CD4-positive, alpha-beta T cell (primary cell): ENCODE results near the gene NTRK1. TPM values are rescaled to one million over a fixed set of nuclear protein-coding genes. Genes with fewer than 3 reads are reported as not detected.

Experiments used
- ATAC-seq: fragments of 200-7000 bp; cut with Tn5 transposase; one replicate; pipeline ENCODE4 v1.10.0; 2022; ENCODE audit warnings: mild to moderate bottlenecking; ENCODE audit not compliant: poor library complexity
- CTCF ChIA-PET: fragments of 350-600 bp; sonication (Branson Sonifier 250); formaldehyde crosslinking; loops from one replicate; lab custom pipeline; 2021; ENCODE audit warnings: antibody characterized with exemption, inconsistent platforms; lab: Charles Lee
- POLR2A ChIA-PET: fragments of 350-600 bp; sonication (Branson Sonifier 250); formaldehyde crosslinking; loops from one replicate; lab custom pipeline; 2021; ENCODE audit warnings: antibody characterized with exemption, inconsistent platforms; lab: Charles Lee
- DNase-seq, 14 experiments: peaks; one replicate each; pipeline ENCODE4 v3.0.0-alpha.2; 2013 to 2020; ENCODE audit warnings: mixed read lengths in 2 of 14
- H3K27ac ChIP-seq, 2 donors: one replicate each; pipeline versions ENCODE4 v1.5.1 to v1.7.0; 2013; ENCODE audit warnings: low read length in 2 of 2, low read depth in 1 of 2, mild to moderate bottlenecking in 1 of 2
- H3K27me3 ChIP-seq, 2 experiments: 1 replicate in 1 of 2; 2 replicates in 1 of 2; pipeline versions ENCODE4 v1.6.1 to v1.7.0; 2013; ENCODE audit warnings: low read length in 2 of 2, control low read depth in 1 of 2, mild to moderate bottlenecking in 1 of 2, moderate library complexity in 1 of 2; ENCODE audit not compliant: insufficient read depth in 2 of 2, control insufficient read depth in 1 of 2
- H3K36me3 ChIP-seq: one replicate; pipeline ENCODE4 v1.6.1; 2013; ENCODE audit warnings: low read length, control low read depth; ENCODE audit not compliant: insufficient read depth
- H3K4me1 ChIP-seq: one replicate; pipeline ENCODE4 v1.6.1; 2013; ENCODE audit warnings: low read length, control low read depth; ENCODE audit not compliant: insufficient read depth
- H3K4me3 ChIP-seq: one replicate; pipeline ENCODE4 v1.5.1; 2013; ENCODE audit warnings: mild to moderate bottlenecking, low read length, moderate library complexity
- H3K9me3 ChIP-seq, 2 experiments: 1 replicate in 1 of 2; 2 replicates in 1 of 2; pipeline versions ENCODE4 v1.6.1 to v1.7.0; 2013; ENCODE audit warnings: low read length in 2 of 2, mild to moderate bottlenecking in 2 of 2, control low read depth in 1 of 2, moderate library complexity in 1 of 2; ENCODE audit not compliant: control insufficient read depth in 1 of 2, insufficient read depth in 1 of 2
- H3K27ac Mint-ChIP-seq: one replicate; pipeline ENCODE4 v1.8.0; 2020; ENCODE audit warnings: mixed read lengths
- H3K27me3 Mint-ChIP-seq: one replicate; pipeline ENCODE4 v1.8.0; 2021; ENCODE audit warnings: mixed read lengths
- H3K36me3 Mint-ChIP-seq: one replicate; pipeline ENCODE4 v1.8.0; 2021; ENCODE audit warnings: low read depth, mixed read lengths
- H3K4me1 Mint-ChIP-seq: one replicate; pipeline ENCODE4 v1.8.0; 2021; ENCODE audit warnings: low read depth, mixed read lengths
- H3K4me3 Mint-ChIP-seq: one replicate; pipeline ENCODE4 v1.8.0; 2020; ENCODE audit warnings: mild to moderate bottlenecking, mixed read lengths
- H3K9me3 Mint-ChIP-seq: one replicate; pipeline ENCODE4 v1.8.0; 2020; ENCODE audit warnings: mixed read lengths
- intact Hi-C, 2 experiments: fragments of 100-400 bp; cut with DNase I in 1 of 2; cut with micrococcal nuclease in 1 of 2; formaldehyde crosslinking; loops; one replicate each; pipeline versions ENCODE4 v1.15.1 to v1.9.0; 2023 to 2025; cut with DNase I, micrococcal nuclease
- total RNA-seq, 174 experiments: library from RNA in 2 of 174; stranded (reverse) in 2 of 174; gene quantifications; one replicate each; pipeline ENCODE4 v1.2.3 and lab custom pipeline; 2021 to 2026
- TF ChIP-seq, protein P1 (sequence below): fragments of 200-600 bp; IDR thresholded peaks from one replicate; pipeline ENCODE4 v1.8.0; 2022; ENCODE audit warnings: antibody characterized with exemption, mild to moderate bottlenecking

NTRK1 gene
- total RNA-seq, 2 experiments from 2014 or later = 0.42 to 0.52 TPM

DNA sequence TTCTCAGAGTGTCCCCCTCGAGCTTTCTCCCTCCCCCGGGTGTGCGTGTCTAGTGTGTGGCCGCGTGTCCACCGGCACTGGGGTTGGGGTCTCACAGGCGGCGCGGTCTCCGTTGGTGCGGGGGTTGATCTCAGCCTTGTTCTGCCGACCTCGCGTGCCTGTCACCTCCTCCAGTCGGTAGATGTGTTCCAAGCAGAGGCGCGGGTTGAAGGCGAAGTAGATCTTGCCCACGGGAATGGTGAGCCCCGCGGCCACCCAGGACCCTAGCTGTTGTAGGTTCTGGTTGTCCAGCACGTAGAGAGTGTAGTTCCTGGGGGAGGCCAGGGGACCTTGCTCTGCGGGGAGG, 11.5 kb upstream of the NTRK1 start:
- H3K27me3 ChIP-seq = peaks cover 11% of the 10 kb centered on the region in 2 experiments
- Mint-ChIP-seq H3K9me3 (no peaks in the 10 kb centered on the region), H3K27ac (peak overlapping the region; percentile 37), H3K4me3 (peak overlapping the region; percentile 70), H3K36me3 (no peaks in the 10 kb centered on the region), H3K4me1 (peaks cover 42% of the 10 kb centered on the region), H3K27me3 (peaks cover 38% of the 10 kb centered on the region)
- intact Hi-C loops = loop anchor here (5.0 kb wide), 1 partner anchor 37 kb away; no protein-coding TSS in a partner anchor
- H3K4me1 ChIP-seq = peaks cover 30% of the 10 kb centered on the region
- H3K27ac ChIP-seq = no peak overlapping the region
- ChIA-PET CTCF (interaction anchor here (1.3 to 2.3 kb wide), 5 partner anchors 8 to 79 kb away, joined by 4 to 11 read pairs (median 7); no protein-coding TSS in a partner anchor), POLR2A (interaction anchor here (0.6 to 3.8 kb wide), 4 partner anchors 11 to 915 kb away, joined by 3 to 20 read pairs (median 8); partner anchors contain the start of genes INSRR, MRPL24, NTRK1 and SH2D2A)
- peaks cover 0 to 10% of the 10 kb centered on the region in 2 experiments for H3K9me3 ChIP-seq
- TF ChIP-seq, protein P1, sequence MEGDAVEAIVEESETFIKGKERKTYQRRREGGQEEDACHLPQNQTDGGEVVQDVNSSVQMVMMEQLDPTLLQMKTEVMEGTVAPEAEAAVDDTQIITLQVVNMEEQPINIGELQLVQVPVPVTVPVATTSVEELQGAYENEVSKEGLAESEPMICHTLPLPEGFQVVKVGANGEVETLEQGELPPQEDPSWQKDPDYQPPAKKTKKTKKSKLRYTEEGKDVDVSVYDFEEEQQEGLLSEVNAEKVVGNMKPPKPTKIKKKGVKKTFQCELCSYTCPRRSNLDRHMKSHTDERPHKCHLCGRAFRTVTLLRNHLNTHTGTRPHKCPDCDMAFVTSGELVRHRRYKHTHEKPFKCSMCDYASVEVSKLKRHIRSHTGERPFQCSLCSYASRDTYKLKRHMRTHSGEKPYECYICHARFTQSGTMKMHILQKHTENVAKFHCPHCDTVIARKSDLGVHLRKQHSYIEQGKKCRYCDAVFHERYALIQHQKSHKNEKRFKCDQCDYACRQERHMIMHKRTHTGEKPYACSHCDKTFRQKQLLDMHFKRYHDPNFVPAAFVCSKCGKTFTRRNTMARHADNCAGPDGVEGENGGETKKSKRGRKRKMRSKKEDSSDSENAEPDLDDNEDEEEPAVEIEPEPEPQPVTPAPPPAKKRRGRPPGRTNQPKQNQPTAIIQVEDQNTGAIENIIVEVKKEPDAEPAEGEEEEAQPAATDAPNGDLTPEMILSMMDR = no peak
- ATAC-seq = peak; percentile 4
- peak overlapping the region; percentile 37 for H3K4me3 ChIP-seq
- no peaks in the 10 kb centered on the region for H3K36me3 ChIP-seq
- no peak for DNase-seq

GRCh38 chr1:156851779-156852417, 8.8 kb upstream of the NTRK1 start:
- intact Hi-C loops = no loop called here
- no peak overlapping the region for H3K4me3 Mint-ChIP-seq
- Histone ChIP-seq H3K4me3 (no peak overlapping the region), H3K27ac (no peak overlapping the region), H3K9me3 (peaks cover 0 to 4% of the 10 kb centered on the region in 2 experiments), H3K4me1 (peaks cover 16% of the 10 kb centered on the region), H3K27me3 (no peaks in the 10 kb centered on the region), H3K36me3 (no peaks in the 10 kb centered on the region)
- DNase-seq (no peak), ATAC-seq (no peak)
- TF ChIP-seq, protein P1 = no peak
- H3K36me3 Mint-ChIP-seq = no peaks in the 10 kb centered on the region
- ChIA-PET POLR2A (no interaction called here), CTCF (interaction anchor here (1.2 kb wide), 1 partner anchor 8 kb away, joined by 4 read pairs; the partner anchor contains the start of gene NTRK1)
- H3K27me3 Mint-ChIP-seq = peaks cover 18% of the 10 kb centered on the region
- no peak overlapping the region for H3K27ac Mint-ChIP-seq
- no peaks in the 10 kb centered on the region for H3K9me3 Mint-ChIP-seq
- peaks cover 23% of the 10 kb centered on the region for H3K4me1 Mint-ChIP-seq

GRCh38 chr1:156852418-156852874, 8.2 kb upstream of the NTRK1 start:
- peaks cover 18% of the 10 kb centered on the region for H3K4me1 Mint-ChIP-seq
- POLR2A ChIA-PET = no interaction called here

More at GRCh38 chr1:156852418-156852874, 8.2 kb upstream of the NTRK1 start:
- H3K4me3 Mint-ChIP-seq = no peak overlapping the region
- no peak overlapping the region for H3K27ac Mint-ChIP-seq
- no peaks in the 10 kb centered on the region for H3K9me3 Mint-ChIP-seq
- intact Hi-C loops = no loop called here
- CTCF ChIA-PET = no interaction called here
- Histone ChIP-seq H3K4me1 (peaks cover 16% of the 10 kb centered on the region), H3K9me3 (peaks cover 0 to 4% of the 10 kb centered on the region in 2 experiments), H3K36me3 (no peaks in the 10 kb centered on the region), H3K27me3 (no peaks in the 10 kb centered on the region), H3K4me3 (no peak overlapping the region), H3K27ac (no peak overlapping the region)
- H3K27me3 Mint-ChIP-seq = peaks cover 16% of the 10 kb centered on the region
- no peaks in the 10 kb centered on the region for H3K36me3 Mint-ChIP-seq
- TF ChIP-seq, protein P1 = no peak
- DNase-seq = no peak
- no peak for ATAC-seq
